ENCODE measurements around the gene CELF2.

Gene CELF2

GRCh38 chr10:11023009-11023953 is 5.6 kb downstream of the CELF2 start:
- TF ChIP-seq CTCF (IDR thresholded peaks at IDR 0.05; ENCODE audit: insufficient read depth, missing control alignments): no peak
- DNase-seq (ENCODE audit: insufficient read length, low spot score): no peak
- FAIRE-seq: no peak

- FAIRE-seq: no peak
- DNase-seq (ENCODE audit: insufficient read length, low spot score): no peak
- TF ChIP-seq CTCF (IDR thresholded peaks at IDR 0.05; ENCODE audit: insufficient read depth, missing control alignments): no peak
Measured at GRCh38 chr10:11024596-11024995, 6.9 kb downstream of the CELF2 start.

GRCh38 chr10:11025978-11026377 is 8.3 kb downstream of the CELF2 start:
- TF ChIP-seq CTCF (IDR thresholded peaks at IDR 0.05; ENCODE audit: insufficient read depth, missing control alignments): no peak
- no peak for FAIRE-seq
- DNase-seq (ENCODE audit: insufficient read length, low spot score): no peak

- TF ChIP-seq CTCF (IDR thresholded peaks at IDR 0.05; ENCODE audit: insufficient read depth, missing control alignments): no peak
Measured at GRCh38 chr10:11026773-11027172, 9.1 kb downstream of the CELF2 start.

GRCh38 chr10:11034762-11035161 is 17.1 kb downstream of the CELF2 start:
- DNase-seq (ENCODE audit: insufficient read length, low spot score) (no peak), FAIRE-seq (no peak)
- no peak for TF ChIP-seq CTCF (IDR thresholded peaks at IDR 0.05; ENCODE audit: insufficient read depth, missing control alignments)

More at GRCh38 chr10:11026773-11027172, 9.1 kb downstream of the CELF2 start:
- FAIRE-seq (no peak), DNase-seq (ENCODE audit: insufficient read length, low spot score) (no peak)

- FAIRE-seq (no peak), DNase-seq (ENCODE audit: insufficient read length, low spot score) (no peak)
- no peak for TF ChIP-seq CTCF (IDR thresholded peaks at IDR 0.05; ENCODE audit: insufficient read depth, missing control alignments)
Measured at GRCh38 chr10:11035301-11035991, 17.8 kb downstream of the CELF2 start.
